ENCODE measurements around the gene THAP2.

- TF ChIP-seq POLR2A (IDR thresholded peaks at IDR 0.05) (no peak), POLR2AphosphoS5 (IDR thresholded peaks at IDR 0.05) (no peak)
- TF ChIP-seq, protein P1, sequence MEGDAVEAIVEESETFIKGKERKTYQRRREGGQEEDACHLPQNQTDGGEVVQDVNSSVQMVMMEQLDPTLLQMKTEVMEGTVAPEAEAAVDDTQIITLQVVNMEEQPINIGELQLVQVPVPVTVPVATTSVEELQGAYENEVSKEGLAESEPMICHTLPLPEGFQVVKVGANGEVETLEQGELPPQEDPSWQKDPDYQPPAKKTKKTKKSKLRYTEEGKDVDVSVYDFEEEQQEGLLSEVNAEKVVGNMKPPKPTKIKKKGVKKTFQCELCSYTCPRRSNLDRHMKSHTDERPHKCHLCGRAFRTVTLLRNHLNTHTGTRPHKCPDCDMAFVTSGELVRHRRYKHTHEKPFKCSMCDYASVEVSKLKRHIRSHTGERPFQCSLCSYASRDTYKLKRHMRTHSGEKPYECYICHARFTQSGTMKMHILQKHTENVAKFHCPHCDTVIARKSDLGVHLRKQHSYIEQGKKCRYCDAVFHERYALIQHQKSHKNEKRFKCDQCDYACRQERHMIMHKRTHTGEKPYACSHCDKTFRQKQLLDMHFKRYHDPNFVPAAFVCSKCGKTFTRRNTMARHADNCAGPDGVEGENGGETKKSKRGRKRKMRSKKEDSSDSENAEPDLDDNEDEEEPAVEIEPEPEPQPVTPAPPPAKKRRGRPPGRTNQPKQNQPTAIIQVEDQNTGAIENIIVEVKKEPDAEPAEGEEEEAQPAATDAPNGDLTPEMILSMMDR (IDR thresholded peaks at IDR 0.05), result no peak
These were observed 37.3 kb upstream of the THAP2 start for GRCh38 chr12:71626768-71627167.
